CD14-positive monocyte (primary cell): ENCODE data around the gene MRE11. TPM values are rescaled to one million over a fixed set of nuclear protein-coding genes. Genes with fewer than 3 reads are reported as not detected.

ENCODE experiments used
- DNase-seq, 3 donors: peaks; one replicate each; pipeline ENCODE4 v3.0.0-alpha.2; 2011 to 2022
- H2AFZ ChIP-seq: 2 replicates; pipeline ENCODE4 v1.6.0; 2012; ENCODE audit warnings: mild to moderate bottlenecking, low read depth, low read length, inconsistent platforms; ENCODE audit not compliant: insufficient read depth, poor library complexity, severe bottlenecking
- H3K27ac ChIP-seq, 2 donors: 1 replicate in 1 of 2; 2 replicates in 1 of 2; pipeline ENCODE4 v1.5.1; 2012 to 2013; ENCODE audit warnings: low read length in 2 of 2, control low read depth in 1 of 2, inconsistent platforms in 1 of 2, low read depth in 1 of 2, mild to moderate bottlenecking in 1 of 2
- H3K27me3 ChIP-seq, 2 donors: one replicate each; pipeline versions ENCODE4 v1.6.0 to v1.6.1; 2011 to 2013; ENCODE audit warnings: low read length in 2 of 2; ENCODE audit not compliant: control insufficient read depth in 2 of 2, insufficient read depth in 2 of 2
- H3K36me3 ChIP-seq, 2 donors: replicated peaks in 1 of 2; 1 replicate in 1 of 2; 2 replicates in 1 of 2; pipeline versions ENCODE4 v1.5.1 to v1.6.1; 2012 to 2013; ENCODE audit warnings: low read length in 2 of 2, control low read depth in 1 of 2, inconsistent platforms in 1 of 2, mild to moderate bottlenecking in 1 of 2; ENCODE audit not compliant: insufficient read depth in 2 of 2, control insufficient read depth in 1 of 2
- H3K4me1 ChIP-seq, 2 donors: 1 replicate in 1 of 2; 2 replicates in 1 of 2; pipeline versions ENCODE4 v1.5.1 to v1.6.1; 2012 to 2013; ENCODE audit warnings: low read length in 2 of 2, control low read depth in 1 of 2, inconsistent platforms in 1 of 2, mild to moderate bottlenecking in 1 of 2, moderate library complexity in 1 of 2; ENCODE audit not compliant: insufficient read depth in 2 of 2, control insufficient read depth in 1 of 2
- H3K4me2 ChIP-seq: replicated peaks from 2 replicates; pipeline ENCODE3; 2012; ENCODE audit warnings: low read length, moderate library complexity, mild to moderate bottlenecking; ENCODE audit not compliant: poor library complexity, severe bottlenecking; ENCODE audit errors: extremely low read depth
- H3K4me3 ChIP-seq, 3 experiments: fragments of 200-600 bp in 1 of 3; sonication (generic) in 1 of 3; replicated peaks in 1 of 3; 1 replicate in 2 of 3; 2 replicates in 1 of 3; pipeline ENCODE4 v1.5.1; 2011 to 2013; ENCODE audit warnings: low read length in 3 of 3, mild to moderate bottlenecking in 3 of 3, control low read depth in 2 of 3, low read depth in 2 of 3, inconsistent platforms in 1 of 3, moderate library complexity in 1 of 3
- H3K79me2 ChIP-seq: 2 replicates; pipeline ENCODE4 v1.6.0; 2012; ENCODE audit warnings: mild to moderate bottlenecking, control low read depth, inconsistent platforms, low read length, moderate library complexity; ENCODE audit not compliant: insufficient read depth
- H3K9ac ChIP-seq: 2 replicates; pipeline ENCODE4 v1.6.0; 2017; ENCODE audit warnings: low read length, mild to moderate bottlenecking; ENCODE audit not compliant: insufficient read depth, poor library complexity, severe bottlenecking
- H3K9me3 ChIP-seq, 2 donors: replicated peaks in 1 of 2; 1 replicate in 1 of 2; 2 replicates in 1 of 2; pipeline versions ENCODE4 v1.5.1 to v1.6.1; 2012 to 2013; ENCODE audit warnings: low read length in 2 of 2, control low read depth in 1 of 2; ENCODE audit not compliant: control insufficient read depth in 1 of 2, insufficient read depth in 1 of 2
- H4K20me1 ChIP-seq: 2 replicates; pipeline ENCODE4 v1.6.0; 2012; ENCODE audit warnings: mild to moderate bottlenecking, low read length, control low read depth, moderate library complexity; ENCODE audit not compliant: insufficient read depth
- H3K27ac Mint-ChIP-seq, 7 donors: one replicate each; pipeline ENCODE4 v1.8.0; 2020; ENCODE audit warnings: mild to moderate bottlenecking in 7 of 7, mixed read lengths in 7 of 7, moderate library complexity in 6 of 7, inconsistent platforms in 2 of 7
- H3K27me3 Mint-ChIP-seq, 3 donors: one replicate each; pipeline ENCODE4 v1.8.0; 2021 to 2022; ENCODE audit warnings: low read depth in 3 of 3, mild to moderate bottlenecking in 3 of 3, mixed read lengths in 3 of 3, moderate library complexity in 3 of 3, inconsistent platforms in 1 of 3
- H3K36me3 Mint-ChIP-seq, 2 donors: one replicate each; pipeline ENCODE4 v1.8.0; 2020; ENCODE audit warnings: mixed read lengths in 2 of 2, inconsistent platforms in 1 of 2, mild to moderate bottlenecking in 1 of 2
- H3K4me1 Mint-ChIP-seq: one replicate; pipeline ENCODE4 v1.8.0; 2020; ENCODE audit warnings: mild to moderate bottlenecking, mixed read lengths
- H3K4me3 Mint-ChIP-seq, 2 donors: one replicate each; pipeline ENCODE4 v1.8.0; 2020; ENCODE audit warnings: mild to moderate bottlenecking in 2 of 2, mixed read lengths in 2 of 2, moderate library complexity in 1 of 2
- H3K9me3 Mint-ChIP-seq, 7 donors: one replicate each; pipeline ENCODE4 v1.8.0; 2020 to 2022; ENCODE audit warnings: mixed read lengths in 7 of 7, mild to moderate bottlenecking in 6 of 7, moderate library complexity in 6 of 7, inconsistent platforms in 2 of 7
- WGBS: methylation state at CpG from one replicate; pipeline ENCODE4 v1.1.5; 2013; ENCODE audit warnings: missing lambda C conversion rate; ENCODE audit not compliant: insufficient coverage; 5-methylcytosine and 5-hydroxymethylcytosine counted together
- intact Hi-C, 2 donors: fragments of 100-400 bp; cut with micrococcal nuclease; formaldehyde crosslinking; loops; one replicate each; pipeline versions ENCODE4 v1.15.0 to v1.15.1; 2023
- polyA plus RNA-seq, 3 donors: library from polyadenylated mRNA; depleted of rRNA in 1 of 3; unstranded in 2 of 3; stranded (reverse) in 1 of 3; fragments of 300-500 nt in 2 of 3; fragments of >200 nt in 1 of 3; fragmentation: Illumina TruSeq in 2 of 3; gene quantifications; 1 replicate in 2 of 3; 2 replicates in 1 of 3; pipeline ENCODE4 v1.2.3, GENCODE V29; 2012 to 2021
- TF ChIP-seq, protein P1 (sequence below): fragments of 200-600 bp; IDR thresholded peaks from one replicate; pipeline ENCODE4 v1.8.0; 2022; ENCODE audit warnings: antibody characterized with exemption, mild to moderate bottlenecking

The MRE11 gene
- polyA plus RNA-seq, 3 donors = 7.8 to 12.1 (median 10.5) TPM

DNA sequence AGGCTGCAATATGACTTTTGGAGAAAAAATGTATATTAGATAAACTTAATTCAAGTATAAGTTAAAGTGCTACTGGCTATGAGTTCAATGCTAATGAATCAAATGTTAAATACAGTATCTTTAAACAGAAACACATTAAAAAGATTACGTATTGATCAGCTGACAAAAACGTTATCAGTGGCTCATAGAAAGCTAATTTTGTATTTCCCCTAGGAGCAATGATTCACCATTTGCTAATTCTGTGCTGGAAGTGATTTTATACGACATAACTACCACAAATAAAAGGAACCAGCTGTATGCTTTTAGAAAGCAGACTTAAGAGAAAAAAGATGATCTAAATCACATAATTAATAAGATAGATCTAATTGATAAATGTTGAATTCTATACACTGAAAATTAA, 43.6 kb downstream of the MRE11 start:
- intact Hi-C loops = no loop called here
- Histone ChIP-seq H3K4me2 (no peak overlapping the region), H3K9me3 (no peaks in the 10 kb centered on the region), H3K4me1 (no peaks in the 10 kb centered on the region), H4K20me1 (no peaks in the 10 kb centered on the region), H3K9ac (no peak overlapping the region), H3K79me2 (no peaks in the 10 kb centered on the region), H3K27ac (no peak overlapping the region), H3K36me3 (peaks cover 26 to 67% of the 10 kb centered on the region in 2 donors), H3K4me3 (no peak overlapping the region), H2AFZ (no peak overlapping the region), H3K27me3 (no peaks in the 10 kb centered on the region)
- H3K4me1 Mint-ChIP-seq = peaks cover 3% of the 10 kb centered on the region
- H3K36me3 Mint-ChIP-seq = peaks cover 41 to 53% of the 10 kb centered on the region in 2 donors
- TF ChIP-seq, protein P1, sequence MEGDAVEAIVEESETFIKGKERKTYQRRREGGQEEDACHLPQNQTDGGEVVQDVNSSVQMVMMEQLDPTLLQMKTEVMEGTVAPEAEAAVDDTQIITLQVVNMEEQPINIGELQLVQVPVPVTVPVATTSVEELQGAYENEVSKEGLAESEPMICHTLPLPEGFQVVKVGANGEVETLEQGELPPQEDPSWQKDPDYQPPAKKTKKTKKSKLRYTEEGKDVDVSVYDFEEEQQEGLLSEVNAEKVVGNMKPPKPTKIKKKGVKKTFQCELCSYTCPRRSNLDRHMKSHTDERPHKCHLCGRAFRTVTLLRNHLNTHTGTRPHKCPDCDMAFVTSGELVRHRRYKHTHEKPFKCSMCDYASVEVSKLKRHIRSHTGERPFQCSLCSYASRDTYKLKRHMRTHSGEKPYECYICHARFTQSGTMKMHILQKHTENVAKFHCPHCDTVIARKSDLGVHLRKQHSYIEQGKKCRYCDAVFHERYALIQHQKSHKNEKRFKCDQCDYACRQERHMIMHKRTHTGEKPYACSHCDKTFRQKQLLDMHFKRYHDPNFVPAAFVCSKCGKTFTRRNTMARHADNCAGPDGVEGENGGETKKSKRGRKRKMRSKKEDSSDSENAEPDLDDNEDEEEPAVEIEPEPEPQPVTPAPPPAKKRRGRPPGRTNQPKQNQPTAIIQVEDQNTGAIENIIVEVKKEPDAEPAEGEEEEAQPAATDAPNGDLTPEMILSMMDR = no peak
- WGBS = no CpG with 5 or more reads among the region's 3 CpGs
- no peak overlapping the region for H3K27ac Mint-ChIP-seq
- DNase-seq = no peak
- peaks cover 0 to 3% (median 0%) of the 10 kb centered on the region in 7 donors for H3K9me3 Mint-ChIP-seq
- H3K4me3 Mint-ChIP-seq = no peak overlapping the region
- H3K27me3 Mint-ChIP-seq = no peaks in the 10 kb centered on the region

DNA sequence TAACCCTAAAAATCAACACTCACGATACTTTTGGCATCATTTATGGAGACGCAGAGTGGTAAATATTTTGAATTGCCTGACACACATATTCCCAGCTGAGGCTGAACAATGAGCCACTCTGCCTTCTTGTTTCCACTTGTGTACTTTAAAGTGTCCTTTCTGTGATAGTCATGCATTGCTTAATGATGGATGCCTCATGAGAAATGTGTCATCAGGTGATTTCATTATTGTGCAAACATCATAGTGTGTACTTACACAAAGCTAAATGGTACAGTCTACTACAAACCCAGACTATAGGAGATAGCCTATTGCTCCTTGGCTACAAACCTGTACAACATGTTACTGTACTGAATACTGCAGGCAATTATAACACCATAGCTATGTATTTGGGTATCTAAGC, 44.2 kb downstream of the MRE11 start:
- Histone ChIP-seq H3K79me2 (no peaks in the 10 kb centered on the region), H4K20me1 (no peaks in the 10 kb centered on the region), H3K4me3 (no peak overlapping the region), H3K9ac (no peak overlapping the region), H3K4me2 (no peak overlapping the region), H3K36me3 (peaks cover 28 to 65% of the 10 kb centered on the region in 2 donors), H3K27me3 (no peaks in the 10 kb centered on the region), H3K4me1 (no peaks in the 10 kb centered on the region), H3K27ac (no peak overlapping the region), H2AFZ (no peak overlapping the region), H3K9me3 (no peaks in the 10 kb centered on the region)
- TF ChIP-seq, protein P1 = no peak
- peak overlapping the region in 1 of 7 donors; percentile 50 for H3K27ac Mint-ChIP-seq
- intact Hi-C loops = no loop called here
- peaks cover 3% of the 10 kb centered on the region for H3K4me1 Mint-ChIP-seq
- peak; percentile 8 to 57 (median 20) for DNase-seq
- H3K36me3 Mint-ChIP-seq = peaks cover 43 to 54% of the 10 kb centered on the region in 2 donors
- no CpG with 5 or more reads among the region's 2 CpGs for WGBS
- H3K27me3 Mint-ChIP-seq = no peaks in the 10 kb centered on the region
- peaks cover 0 to 3% (median 0%) of the 10 kb centered on the region in 7 donors for H3K9me3 Mint-ChIP-seq
- no peak overlapping the region for H3K4me3 Mint-ChIP-seq
